GM19193 (cell line): ENCODE measurements around the gene PHF23.

Source experiments
- POLR2A ChIP-seq: IDR thresholded peaks from 4 replicates; pipeline ENCODE4 v1.6.1; 2011; ENCODE audit not compliant: insufficient read depth, insufficient read length; ENCODE audit errors: extremely low read depth

PHF23 gene

GRCh38 chr17:7239091-7240027 lies at the start of gene PHF23:
Gene PHF23 (minus strand): TSS chr17:7239457. CDS start chr17:7239279, 178 bp downstream.
- no peak for TF ChIP-seq POLR2A

- no peak for TF ChIP-seq POLR2A
These were observed 46.4 kb upstream of the PHF23 start for GRCh38 chr17:7285679-7286078.

DNA sequence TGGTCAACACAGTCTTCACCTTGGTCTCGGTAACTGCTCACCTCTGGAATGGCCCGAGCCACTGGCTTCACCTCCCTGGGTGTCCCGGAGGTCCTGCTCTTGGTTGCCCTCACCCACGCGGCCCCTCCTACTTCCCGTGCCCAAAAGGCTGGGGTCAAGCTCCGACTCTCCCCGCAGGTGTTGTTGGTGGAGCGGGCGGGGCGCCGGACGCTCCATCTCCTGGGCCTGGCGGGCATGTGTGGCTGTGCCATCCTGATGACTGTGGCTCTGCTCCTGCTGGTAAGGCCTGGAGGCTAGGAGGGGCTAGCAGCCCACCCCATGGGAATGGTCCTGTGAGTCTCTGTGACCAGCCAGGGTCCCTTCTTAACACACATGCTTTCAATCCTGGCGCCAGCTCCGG lies 45.7 kb upstream of the PHF23 start:
- no peak for TF ChIP-seq POLR2A

DNA sequence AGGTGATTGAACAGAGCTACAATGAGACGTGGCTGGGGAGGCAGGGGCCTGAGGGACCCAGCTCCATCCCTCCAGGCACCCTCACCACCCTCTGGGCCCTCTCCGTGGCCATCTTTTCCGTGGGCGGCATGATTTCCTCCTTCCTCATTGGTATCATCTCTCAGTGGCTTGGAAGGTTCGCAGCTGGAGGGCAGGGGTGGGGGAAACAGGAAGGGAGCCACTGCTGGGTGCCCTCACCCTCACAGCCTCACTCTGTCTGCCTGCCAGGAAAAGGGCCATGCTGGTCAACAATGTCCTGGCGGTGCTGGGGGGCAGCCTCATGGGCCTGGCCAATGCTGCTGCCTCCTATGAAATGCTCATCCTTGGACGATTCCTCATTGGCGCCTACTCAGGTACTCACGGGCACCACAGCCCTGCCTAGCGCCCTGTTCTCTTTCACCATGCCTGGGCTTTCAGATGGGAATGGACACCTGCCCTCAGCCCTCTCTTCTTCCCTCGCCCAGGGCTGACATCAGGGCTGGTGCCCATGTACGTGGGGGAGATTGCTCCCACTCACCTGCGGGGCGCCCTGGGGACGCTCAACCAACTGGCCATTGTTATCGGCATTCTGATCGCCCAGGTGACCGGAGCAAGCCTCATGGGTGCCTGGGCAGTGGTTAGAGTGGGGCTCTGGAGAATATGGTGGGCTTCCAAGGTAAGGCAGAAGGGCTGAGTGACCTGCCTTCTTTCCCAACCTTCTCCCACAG lies 44.4 kb upstream of the PHF23 start:
- TF ChIP-seq POLR2A, result no peak

- TF ChIP-seq POLR2A, result no peak
These were observed 43.6 kb upstream of the PHF23 start for GRCh38 chr17:7282752-7283321.

DNA sequence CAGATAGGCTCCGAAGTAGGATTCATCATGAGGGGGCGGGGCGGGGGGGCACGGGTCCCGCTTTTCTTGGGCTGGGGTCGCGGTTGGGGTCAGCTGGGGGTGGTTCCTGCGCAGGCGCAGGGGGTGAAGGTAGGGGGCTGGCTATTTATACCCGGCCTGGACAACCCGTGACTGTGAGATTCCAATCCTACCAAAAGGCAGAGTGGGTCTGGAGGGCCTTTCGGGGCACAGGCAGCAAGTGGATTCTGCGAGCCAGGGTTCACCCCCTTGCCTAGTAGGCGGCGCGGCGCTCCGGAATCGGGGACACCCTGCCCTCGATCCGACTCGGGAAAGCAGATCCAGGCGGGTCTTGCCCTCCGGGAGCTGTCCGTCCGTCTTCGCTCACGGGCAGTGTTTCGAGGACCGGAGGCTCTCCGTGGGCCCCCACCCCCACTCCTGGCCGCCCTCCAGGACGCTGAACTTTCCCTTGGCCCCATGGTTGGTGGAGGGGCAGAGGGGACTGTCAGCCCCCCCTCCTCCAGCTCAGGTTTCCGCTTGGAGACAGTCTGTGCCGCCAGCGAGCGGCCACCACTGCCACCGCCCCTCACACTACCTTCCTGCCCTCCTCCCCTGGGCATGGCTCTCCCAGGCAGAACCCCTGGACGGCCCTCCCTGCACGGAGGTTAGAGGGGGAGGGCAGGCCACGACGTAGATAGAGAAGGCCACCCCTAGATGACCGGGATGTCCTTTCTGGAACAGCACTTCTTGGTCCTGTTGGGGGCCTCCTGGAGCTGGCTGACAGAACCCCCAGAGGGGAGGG lies 42.9 kb upstream of the PHF23 start:
- no peak for TF ChIP-seq POLR2A

DNA sequence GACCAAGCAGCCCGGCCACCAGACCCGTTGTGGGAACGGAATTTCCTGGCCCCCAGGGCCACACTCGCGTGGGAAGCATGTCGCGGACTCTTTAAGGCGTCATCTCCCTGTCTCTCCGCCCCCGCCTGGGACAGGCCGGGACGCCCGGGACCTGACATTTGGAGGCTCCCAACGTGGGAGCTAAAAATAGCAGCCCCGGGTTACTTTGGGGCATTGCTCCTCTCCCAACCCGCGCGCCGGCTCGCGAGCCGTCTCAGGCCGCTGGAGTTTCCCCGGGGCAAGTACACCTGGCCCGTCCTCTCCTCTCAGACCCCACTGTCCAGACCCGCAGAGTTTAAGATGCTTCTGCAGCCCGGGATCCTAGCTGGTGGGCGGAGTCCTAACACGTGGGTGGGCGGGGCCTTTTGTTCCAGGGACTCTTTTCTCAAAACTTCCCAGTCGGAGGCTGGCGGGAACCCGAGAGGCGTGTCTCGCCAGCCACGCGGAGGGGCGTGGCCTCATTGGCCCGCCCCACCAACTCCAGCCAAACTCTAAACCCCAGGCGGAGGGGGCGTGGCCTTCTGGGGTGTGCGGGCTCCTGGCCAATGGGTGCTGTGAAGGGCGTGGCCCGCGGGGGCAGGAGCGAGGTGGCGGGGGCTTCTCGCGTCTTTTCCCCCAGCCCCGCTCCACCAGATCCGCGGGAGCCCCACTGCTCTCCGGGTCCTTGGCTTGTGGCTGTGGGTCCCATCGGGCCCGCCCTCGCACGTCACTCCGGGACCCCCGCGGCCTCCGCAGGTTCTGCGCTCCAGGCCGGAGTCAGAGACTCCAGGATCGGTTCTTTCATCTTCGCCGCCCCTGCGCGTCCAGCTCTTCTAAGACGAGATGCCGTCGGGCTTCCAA lies 42.1 kb upstream of the PHF23 start, which contains the start of gene SLC2A4:
Gene SLC2A4 (plus strand): TSS at position 645 of the 879 bp plus-strand sequence. CDS start 217 bp downstream, at position 862.
- peak; percentile 8 for TF ChIP-seq POLR2A

GRCh38 chr17:7280519-7281073 lies 41.3 kb upstream of the PHF23 start:
- peak; percentile 7 for TF ChIP-seq POLR2A

GRCh38 chr17:7279448-7279847 lies 40.2 kb upstream of the PHF23 start:
- no peak for TF ChIP-seq POLR2A

DNA sequence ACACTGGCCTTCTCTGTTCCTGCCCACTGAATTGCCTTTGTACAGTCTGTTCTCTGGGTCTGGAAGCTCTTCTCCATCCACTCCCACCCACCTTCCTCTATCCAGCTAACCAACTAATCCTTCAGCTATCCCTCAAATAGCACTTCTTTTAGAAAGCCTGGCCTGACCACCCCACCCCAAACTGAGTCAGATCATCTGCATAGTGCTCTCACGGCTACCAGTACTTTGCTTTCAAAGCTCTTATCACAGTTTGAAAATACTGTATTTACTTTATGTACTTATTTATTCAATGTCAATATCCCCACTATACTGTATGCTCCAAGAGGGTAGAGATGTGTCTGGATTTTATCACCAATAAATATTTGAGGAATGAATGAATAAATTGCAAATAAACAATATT lies 27.5 kb upstream of the PHF23 start:
- no peak for TF ChIP-seq POLR2A

- no peak for TF ChIP-seq POLR2A
These were observed 24.5 kb upstream of the PHF23 start for GRCh38 chr17:7263801-7264078.

DNA sequence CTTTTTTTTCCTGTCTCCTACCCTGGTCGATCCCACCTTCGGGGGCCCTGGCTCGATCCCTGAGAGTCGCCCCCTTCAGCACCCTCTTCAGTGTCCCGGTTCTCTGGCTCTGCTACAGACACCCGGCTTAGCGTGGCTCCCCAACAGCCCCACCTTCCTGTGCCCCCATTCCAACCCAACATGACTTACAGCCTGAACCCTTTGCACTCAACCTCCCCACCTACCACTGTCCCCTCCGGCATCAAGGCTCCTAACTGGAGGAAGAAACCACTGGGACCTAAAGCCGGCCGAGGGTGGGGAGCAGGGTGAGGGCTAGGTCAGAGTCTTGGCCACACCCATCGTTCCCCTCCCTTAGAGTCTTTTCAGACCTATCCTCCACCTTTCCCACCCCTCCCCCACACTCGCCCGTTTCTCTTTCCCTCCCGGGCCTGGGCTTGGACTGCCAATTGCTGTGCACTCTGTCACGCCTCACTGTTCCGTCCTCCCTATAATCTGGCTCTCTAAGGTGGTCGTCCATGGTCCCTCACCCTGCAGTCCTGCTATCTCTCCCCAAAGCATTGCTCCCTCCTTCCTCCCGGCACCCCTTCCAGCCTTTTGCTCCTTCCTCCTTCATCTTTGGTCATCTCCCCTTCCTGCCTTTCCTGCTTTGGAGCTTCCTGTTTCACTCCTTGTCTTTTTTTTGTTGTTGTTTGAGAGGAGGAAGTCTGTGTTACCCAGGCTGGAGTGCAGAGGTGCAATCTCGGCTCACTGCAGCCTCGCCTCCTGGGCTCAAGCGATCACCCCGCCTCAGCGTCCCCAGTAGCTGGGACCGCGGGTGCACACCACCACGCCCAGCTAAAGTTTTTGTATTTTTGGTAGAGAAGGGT lies 23.9 kb upstream of the PHF23 start:
- TF ChIP-seq POLR2A, result no peak
